Forelimb muscle (tissue), 1 donor: ENCODE measurements around the gene VAPA. TPM values are rescaled to one million over a fixed set of nuclear protein-coding genes. Genes with fewer than 3 reads are reported as not detected.

Experiments used
- DNase-seq: peaks from one replicate; pipeline ENCODE4 v3.0.0-alpha.2; 2013; ENCODE audit warnings: low read depth
- polyA plus RNA-seq: library from polyadenylated mRNA; unstranded; fragments of 120-200 nt; gene quantifications from one replicate; pipeline ENCODE4 v1.2.1, GENCODE V29; 2013; ENCODE audit not compliant: insufficient read length

Gene VAPA, protein sequence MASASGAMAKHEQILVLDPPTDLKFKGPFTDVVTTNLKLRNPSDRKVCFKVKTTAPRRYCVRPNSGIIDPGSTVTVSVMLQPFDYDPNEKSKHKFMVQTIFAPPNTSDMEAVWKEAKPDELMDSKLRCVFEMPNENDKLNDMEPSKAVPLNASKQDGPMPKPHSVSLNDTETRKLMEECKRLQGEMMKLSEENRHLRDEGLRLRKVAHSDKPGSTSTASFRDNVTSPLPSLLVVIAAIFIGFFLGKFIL
- polyA plus RNA-seq: 265 TPM

- peak; percentile 97 for DNase-seq
These were observed at the start of gene VAPA for GRCh38 chr18:9913526-9914333. VAPA (plus strand) TSS chr18:9914016; CDS start chr18:9914257, 241 bp downstream.

GRCh38 chr18:9865764-9866490 is 47.9 kb upstream of the VAPA start:
- no peak for DNase-seq

DNA sequence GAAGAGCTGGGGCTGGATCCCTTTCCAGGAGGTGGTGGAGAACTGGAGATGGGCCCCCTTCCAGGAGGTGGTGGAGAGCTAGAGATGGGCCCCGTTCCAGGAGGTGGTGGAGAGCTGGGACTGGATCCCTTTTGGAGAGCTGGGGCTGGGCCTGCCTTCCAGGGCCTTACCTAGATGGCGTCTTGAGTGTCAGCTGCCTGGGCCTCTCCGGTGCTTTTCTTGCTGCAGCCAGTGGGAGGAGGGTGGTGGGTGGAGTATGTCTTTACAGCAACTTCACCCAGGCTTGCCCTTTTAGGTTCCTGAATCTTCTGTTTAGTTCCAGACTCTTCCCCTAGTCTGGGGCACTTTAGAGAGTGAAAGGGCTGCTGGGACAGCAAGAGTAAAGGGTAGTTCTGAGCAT is 47.2 kb upstream of the VAPA start:
- DNase-seq: no peak

GRCh38 chr18:9867071-9867594 is 46.7 kb upstream of the VAPA start:
- DNase-seq: no peak

DNA sequence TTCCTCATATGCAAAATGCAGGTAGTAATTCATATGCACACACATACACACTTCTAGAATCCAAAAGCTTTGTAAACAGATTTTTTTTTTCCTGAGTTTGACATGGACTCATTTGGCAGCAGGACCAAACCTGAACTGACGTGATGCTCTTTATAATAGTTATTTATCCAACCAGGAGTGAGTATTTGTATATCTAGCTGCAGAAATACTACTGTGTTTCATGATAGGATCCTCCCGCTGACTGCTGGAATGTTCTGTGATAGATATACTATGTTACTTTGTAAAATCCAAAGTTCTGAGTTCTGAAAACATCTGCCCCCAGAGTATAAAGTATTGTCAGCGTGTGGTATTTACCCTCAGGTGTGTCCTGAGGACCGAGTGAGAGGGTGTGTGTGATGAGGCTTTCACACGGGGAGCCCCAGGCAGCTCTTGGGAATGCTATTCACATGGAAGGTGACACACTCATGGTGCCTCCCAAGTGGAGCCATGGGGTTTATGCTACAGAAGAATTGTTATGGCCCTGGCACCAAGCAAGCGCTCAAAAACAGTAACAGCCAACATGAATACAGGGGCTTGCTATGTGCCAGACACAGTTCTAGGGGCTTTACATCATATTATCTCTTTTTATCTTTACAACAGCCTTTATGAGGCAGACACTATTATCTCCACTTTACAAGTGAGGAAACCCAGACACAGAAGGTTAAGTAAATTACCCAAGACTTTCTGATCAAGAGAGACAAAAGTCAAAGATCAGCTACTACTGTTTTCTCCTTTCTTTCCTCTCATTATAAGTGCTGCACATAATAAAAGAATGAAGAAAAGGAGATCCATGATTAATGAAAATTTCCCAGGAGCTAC is 44.7 kb upstream of the VAPA start:
- DNase-seq: no peak

- no peak for DNase-seq
These were observed 43.9 kb upstream of the VAPA start for GRCh38 chr18:9869715-9870430.

GRCh38 chr18:9870431-9871008 is 43.3 kb upstream of the VAPA start:
- no peak for DNase-seq

DNA sequence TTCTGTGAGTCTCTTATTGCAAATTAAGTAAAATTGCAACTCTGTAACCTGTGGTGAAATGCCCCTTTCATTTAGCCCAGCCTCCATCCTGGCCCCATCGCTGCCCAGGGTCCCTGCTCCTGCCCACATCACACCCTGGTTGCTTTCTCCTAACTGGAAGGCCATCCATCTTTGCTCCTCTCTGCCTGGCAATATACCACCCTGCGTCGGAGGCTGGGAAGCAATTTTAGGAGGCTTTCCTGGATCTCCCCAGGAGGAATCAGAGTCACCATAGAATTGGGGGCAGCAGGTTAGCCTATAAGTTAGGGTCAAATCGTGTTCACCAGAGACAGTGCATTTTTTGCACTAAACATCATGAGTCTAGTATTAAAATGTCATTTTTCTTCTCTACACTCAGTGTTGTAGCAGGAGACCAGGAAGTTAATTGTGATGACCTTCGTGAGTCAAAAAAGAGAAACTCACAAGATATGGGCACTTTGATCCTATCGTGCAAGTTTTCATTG is 42.5 kb upstream of the VAPA start:
- DNase-seq: no peak

DNA sequence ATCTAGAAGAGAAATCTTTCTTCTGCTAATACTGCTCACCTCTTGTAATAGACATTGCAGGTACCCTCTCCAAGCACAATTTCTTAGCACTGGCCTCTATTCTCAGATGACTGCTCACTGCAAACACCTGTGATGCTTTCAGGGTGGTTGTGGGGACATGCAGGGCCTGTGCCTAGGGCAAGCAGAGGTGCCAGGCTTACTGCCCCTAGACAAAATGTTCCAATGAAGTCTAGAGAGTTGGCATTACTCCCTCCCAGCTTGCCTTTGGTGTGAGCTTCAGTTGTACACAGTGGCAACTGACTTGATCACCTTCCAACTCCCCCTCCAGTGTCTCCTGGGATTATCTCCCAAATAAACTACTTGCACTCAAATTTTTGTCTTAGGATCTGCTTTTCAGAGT is 41.0 kb upstream of the VAPA start:
- no peak for DNase-seq

DNA sequence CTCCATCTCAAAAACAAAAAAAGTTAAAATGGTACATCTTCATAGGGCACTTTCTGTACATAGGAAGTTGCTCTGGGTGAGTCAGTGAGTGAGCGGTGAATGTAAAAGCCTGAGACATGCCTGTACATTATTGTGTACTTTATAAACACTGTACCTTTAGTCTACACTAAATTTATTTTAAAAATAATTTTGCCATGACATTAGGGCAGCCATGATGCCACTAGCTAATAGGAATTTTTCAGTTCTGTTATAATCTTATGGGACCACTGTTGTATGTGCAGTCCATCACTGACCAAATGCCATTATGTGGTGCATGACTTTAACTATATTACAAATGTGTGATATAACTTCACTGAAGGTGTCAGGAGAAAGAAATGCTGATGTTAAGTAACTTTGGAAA is 39.1 kb upstream of the VAPA start:
- DNase-seq: no peak

- DNase-seq: no peak
These were observed 37.5 kb upstream of the VAPA start for GRCh38 chr18:9876212-9876866.

DNA sequence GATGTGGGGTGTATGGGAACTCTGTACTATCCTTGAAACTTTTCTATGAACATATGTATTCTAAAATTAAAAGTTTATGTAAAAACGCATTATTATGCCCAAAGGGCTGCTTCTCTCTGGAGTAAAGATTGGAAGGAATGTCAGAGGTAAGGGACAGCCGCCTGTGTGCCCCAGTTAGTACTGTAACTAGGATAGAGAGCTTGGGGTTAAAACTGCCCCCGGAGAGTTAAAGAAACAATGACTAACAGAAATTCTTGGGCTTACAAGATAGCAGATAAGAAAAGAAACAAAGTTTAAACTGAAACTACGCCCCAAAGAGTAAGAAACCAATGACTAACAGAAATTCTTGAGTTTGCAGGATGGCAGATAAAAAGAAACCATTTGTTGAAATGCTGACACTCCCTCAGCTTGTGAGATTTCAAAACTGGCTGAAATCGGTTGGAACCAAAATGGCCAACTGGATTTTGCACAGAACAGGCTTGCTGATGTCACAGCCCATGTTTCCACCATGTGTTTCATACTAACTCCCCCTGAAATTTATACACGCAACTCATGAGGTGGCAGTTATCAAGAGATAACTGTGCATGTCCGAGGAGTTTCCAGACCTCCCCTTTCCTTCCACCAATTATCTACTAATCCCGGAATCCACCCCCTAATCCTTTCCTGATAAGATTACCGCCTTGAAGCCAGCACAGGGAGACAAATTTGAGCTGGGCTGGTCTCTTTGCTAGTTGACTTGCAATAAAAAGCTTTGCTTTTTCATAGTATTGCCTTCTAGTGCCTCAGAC is 36.8 kb upstream of the VAPA start:
- DNase-seq: peak; percentile 20

DNA sequence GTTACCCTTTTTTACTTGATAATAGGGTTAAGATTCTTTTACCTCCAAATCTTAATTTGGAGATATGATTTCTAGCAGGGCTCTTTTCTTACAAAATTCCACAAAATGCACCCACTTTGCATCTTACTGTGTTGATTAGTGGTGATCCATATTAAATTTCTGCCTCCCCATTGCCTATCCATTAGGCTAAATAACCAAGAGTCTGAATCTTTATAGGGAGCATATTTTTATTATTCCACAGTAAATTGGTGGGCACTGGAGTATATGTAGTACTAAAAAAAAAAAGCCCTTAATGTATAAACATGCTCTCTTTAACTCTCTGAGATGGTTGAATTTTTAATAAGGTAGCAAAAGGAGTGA is 36.2 kb upstream of the VAPA start:
- no peak for DNase-seq

GRCh38 chr18:9878095-9878494 is 35.7 kb upstream of the VAPA start:
- DNase-seq: no peak

DNA sequence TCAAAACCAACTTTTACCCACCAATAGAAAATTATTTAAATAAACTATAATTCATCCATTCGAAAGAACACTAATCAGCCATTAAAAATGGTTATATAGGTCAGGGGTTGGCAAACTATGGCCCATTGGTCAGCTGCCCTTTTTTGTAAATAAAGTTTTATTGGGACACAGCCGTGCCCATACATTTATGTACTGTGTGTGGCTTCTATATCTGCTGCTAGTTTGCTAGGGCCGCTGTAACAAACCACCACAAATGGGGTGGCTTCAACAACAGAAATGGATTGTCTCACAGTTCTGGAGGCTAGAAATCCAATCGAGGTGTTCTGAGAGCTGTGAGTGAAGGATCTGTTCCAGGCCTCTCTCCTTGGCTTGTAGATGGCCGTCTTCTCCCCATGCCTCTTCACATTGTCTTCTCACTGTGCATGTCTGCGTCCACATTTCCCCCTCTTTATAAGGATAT is 35.0 kb upstream of the VAPA start:
- no peak for DNase-seq

DNA sequence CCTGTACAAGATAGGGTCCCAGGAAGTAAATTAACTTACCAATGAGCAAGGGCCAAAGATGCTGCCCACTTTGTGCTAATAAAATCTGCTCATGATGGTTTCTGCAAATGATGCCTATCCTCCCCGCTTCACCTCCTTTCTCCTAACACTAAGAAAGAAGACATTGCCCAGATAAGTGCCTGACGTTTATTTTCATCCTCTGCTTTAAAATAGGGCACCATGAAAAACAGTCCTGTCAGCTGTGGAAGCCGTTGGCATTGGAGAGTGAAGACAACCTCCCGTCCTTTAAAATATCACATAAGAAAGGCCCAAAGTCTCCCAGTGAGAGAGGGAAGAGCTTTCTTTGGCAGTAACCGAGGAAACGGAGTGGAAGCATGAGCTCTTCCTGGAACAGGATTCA is 29.7 kb upstream of the VAPA start:
- DNase-seq: no peak

DNA sequence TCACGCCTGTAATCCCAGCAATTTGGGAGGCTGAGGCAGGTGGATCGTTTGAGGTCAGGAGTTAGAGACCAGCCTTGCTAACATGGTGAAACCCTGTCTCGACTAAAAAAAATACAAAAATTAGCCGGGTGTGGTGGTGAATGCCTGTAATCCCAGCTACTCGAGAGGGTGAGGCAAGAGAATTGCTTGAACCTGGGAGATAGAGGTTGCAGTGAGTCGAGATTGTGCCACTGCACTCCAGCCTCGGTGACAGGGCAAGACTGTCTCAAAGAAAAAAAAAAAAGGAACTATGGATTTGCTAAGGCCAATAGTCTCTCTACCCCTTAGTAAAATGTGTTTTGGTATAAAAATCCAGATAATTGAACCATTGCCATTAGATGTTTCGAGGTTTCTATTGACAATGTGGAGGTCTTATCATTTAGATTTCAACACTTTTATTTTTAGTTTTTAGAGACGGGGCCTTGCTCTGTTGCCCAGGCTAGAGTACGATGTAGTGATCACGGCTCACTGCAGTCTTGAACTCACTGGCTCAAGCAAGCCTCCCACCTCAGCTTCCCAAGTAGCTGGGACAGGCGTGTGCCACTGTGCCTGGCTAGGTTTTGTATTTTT is 29.2 kb upstream of the VAPA start:
- no peak for DNase-seq
